Osteocyte (in vitro differentiated cells): Measurements from ENCODE around the gene TMEM225B. TPM values are rescaled to one million over a fixed set of nuclear protein-coding genes. Genes with fewer than 3 reads are reported as not detected.

ENCODE experiments used
- DNase-seq: peaks from one replicate; pipeline ENCODE4 v3.0.0; 2021; ENCODE audit warnings: mixed read lengths; ENCODE audit not compliant: unreplicated experiment; ENCODE audit errors: extremely low spot score
- H3K27ac Mint-ChIP-seq: one replicate; pipeline ENCODE4 v1.8.0; 2021; ENCODE audit warnings: mild to moderate bottlenecking, mixed read lengths; ENCODE audit not compliant: unreplicated experiment
- H3K27me3 Mint-ChIP-seq: one replicate; pipeline ENCODE4 v1.8.0; 2021; ENCODE audit warnings: mixed read lengths; ENCODE audit not compliant: unreplicated experiment
- H3K36me3 Mint-ChIP-seq: one replicate; pipeline ENCODE4 v1.8.0; 2021; ENCODE audit warnings: mixed read lengths; ENCODE audit not compliant: unreplicated experiment
- H3K4me1 Mint-ChIP-seq: one replicate; pipeline ENCODE4 v1.8.0; 2021; ENCODE audit warnings: mixed read lengths; ENCODE audit not compliant: unreplicated experiment
- H3K4me3 Mint-ChIP-seq: one replicate; pipeline ENCODE4 v1.8.0; 2021; ENCODE audit warnings: mild to moderate bottlenecking, moderate library complexity, mixed read lengths; ENCODE audit not compliant: unreplicated experiment
- H3K9me3 Mint-ChIP-seq: one replicate; pipeline ENCODE4 v1.8.0; 2021; ENCODE audit warnings: mixed read lengths; ENCODE audit not compliant: unreplicated experiment
- total RNA-seq: library from RNA; stranded (reverse); gene quantifications from 2 replicates; pipeline ENCODE4 v1.2.1, GENCODE V29; 2021
- TF ChIP-seq, protein P1 (sequence below): fragments of 200-600 bp; sonication (generic); IDR thresholded peaks from 2 replicates; pipeline ENCODE4 v1.5.0; 2021; ENCODE audit warnings: antibody characterized with exemption, mild to moderate bottlenecking, moderate library complexity

TMEM225B gene
- total RNA-seq, 1 donor from 2014 or later = 1.6 TPM

DNA sequence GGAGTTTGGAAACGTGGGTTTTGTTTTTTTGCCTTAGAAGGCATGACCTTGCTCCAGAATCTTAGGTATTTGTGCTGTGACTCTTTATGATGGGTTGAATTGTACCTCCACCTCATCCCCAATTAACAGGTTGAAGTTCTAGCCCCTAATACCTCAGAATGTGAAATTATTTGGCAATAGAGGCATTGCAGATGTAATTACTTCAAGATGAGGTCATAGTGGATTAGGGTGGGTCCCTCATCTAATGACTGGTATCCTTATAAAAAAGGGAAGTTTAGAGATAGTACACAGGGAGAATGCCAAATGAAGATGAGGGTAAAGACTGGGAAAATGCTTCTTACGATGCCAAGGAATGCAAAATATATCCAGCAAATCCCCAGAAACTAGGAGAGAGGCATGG lies 43.1 kb upstream of the TMEM225B start:
- H3K36me3 Mint-ChIP-seq = peaks cover 2% of the 10 kb centered on the region
- H3K9me3 Mint-ChIP-seq = no peaks in the 10 kb centered on the region
- H3K27ac Mint-ChIP-seq = no peak overlapping the region
- TF ChIP-seq, protein P1, sequence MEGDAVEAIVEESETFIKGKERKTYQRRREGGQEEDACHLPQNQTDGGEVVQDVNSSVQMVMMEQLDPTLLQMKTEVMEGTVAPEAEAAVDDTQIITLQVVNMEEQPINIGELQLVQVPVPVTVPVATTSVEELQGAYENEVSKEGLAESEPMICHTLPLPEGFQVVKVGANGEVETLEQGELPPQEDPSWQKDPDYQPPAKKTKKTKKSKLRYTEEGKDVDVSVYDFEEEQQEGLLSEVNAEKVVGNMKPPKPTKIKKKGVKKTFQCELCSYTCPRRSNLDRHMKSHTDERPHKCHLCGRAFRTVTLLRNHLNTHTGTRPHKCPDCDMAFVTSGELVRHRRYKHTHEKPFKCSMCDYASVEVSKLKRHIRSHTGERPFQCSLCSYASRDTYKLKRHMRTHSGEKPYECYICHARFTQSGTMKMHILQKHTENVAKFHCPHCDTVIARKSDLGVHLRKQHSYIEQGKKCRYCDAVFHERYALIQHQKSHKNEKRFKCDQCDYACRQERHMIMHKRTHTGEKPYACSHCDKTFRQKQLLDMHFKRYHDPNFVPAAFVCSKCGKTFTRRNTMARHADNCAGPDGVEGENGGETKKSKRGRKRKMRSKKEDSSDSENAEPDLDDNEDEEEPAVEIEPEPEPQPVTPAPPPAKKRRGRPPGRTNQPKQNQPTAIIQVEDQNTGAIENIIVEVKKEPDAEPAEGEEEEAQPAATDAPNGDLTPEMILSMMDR = no peak
- no peaks in the 10 kb centered on the region for H3K27me3 Mint-ChIP-seq
- no peak overlapping the region for H3K4me3 Mint-ChIP-seq
- no peak for DNase-seq
- H3K4me1 Mint-ChIP-seq = peaks cover 30% of the 10 kb centered on the region

DNA sequence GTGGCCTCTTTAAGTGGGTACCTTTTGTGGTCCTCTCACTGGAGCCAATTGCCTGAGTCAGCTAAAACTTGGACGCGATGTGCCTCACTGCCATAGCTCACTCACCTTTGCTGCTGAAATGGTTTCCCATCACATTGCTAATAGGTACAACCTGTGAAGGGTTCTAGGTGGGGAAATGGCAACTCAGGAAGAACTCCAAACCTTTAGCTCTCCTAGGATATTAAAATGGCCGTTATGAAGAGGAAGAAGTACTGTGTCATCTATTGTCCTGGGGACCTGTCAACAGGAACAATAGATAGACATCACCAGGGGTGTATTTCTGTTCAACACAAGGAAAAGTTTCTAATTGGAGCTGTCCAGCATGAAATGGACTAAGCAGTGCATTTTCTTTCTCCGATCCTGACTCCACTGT lies 40.9 kb upstream of the TMEM225B start:
- Mint-ChIP-seq H3K4me3 (peak overlapping the region; percentile 98), H3K9me3 (no peaks in the 10 kb centered on the region), H3K4me1 (peaks cover 36% of the 10 kb centered on the region), H3K27ac (peak overlapping the region; percentile 99), H3K36me3 (peaks cover 11% of the 10 kb centered on the region), H3K27me3 (no peaks in the 10 kb centered on the region)
- TF ChIP-seq, protein P1 = no peak
- DNase-seq = no peak

DNA sequence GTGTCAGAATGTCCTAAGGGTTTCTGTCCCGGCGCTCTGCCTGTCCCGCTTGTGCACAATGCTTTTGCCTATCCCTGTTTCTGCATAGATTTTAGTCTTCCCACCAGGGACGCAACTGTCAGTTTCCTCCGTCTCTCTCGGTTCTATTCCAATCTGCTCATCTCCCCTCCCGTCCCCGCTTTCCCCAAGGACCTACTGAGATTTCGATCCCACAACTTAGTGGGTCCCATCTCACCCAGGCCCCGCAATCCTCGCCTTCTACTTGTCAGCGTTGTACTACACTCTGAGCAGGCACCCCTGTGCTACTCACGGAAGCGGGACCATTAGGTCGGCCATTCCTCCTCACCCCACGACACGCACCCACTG lies 40.1 kb upstream of the TMEM225B start:
- peaks cover 17% of the 10 kb centered on the region for H3K36me3 Mint-ChIP-seq
- peak overlapping the region; percentile 98 for H3K4me3 Mint-ChIP-seq
- DNase-seq = no peak
- peak overlapping the region; percentile 99 for H3K27ac Mint-ChIP-seq
- H3K27me3 Mint-ChIP-seq = no peaks in the 10 kb centered on the region
- TF ChIP-seq, protein P1 = no peak
- H3K9me3 Mint-ChIP-seq = no peaks in the 10 kb centered on the region
- peaks cover 38% of the 10 kb centered on the region for H3K4me1 Mint-ChIP-seq

DNA sequence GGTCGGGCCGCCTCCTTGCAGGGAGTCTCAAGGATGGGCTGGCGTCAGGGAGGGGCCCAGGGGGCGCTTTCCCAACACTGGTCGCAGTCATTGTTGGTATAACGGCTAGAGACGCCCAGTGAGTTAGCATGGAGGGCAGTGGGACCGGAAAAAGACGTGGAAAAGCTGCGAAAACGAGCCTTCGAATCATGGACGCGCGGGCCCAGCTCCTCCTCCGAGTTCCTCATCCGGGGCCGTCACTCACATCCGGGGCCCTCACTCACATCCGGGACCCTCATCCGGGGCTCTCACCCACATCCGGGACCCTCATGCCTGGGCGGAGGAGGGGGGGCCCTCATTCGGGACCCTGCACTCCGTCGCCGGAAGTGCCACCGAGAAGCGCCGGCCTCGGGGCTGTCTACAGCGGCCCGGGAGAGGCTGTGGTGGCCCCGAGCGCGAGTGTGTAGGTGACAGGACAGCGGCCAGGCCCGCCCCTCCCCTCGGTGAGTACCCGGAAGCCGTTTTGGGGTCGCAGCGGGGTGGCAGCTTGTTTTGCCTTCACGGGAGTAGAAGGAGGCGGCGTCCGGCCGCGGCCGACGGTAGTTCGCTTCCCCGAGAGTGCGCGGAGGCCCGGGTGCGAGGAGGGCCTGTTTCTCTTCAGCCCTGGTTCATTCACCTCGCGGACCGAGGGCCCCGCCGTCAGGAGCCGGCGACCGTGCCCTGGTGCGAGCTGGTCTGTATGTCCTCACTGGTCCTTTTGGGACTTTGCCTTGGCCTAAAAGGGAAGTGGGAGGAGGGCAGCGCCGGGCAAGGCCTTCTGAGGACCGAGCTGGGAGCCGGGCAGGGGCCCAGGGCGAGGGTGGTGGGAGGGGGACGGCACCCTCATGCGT lies 39.5 kb upstream of the TMEM225B start, which contains the start of gene ZNF655:
TSS of gene ZNF655 (plus strand) at position 337 of the 869 bp plus-strand sequence. CDS start 1,918 bp downstream, outside the sequence.
- no peaks in the 10 kb centered on the region for H3K27me3 Mint-ChIP-seq
- H3K4me1 Mint-ChIP-seq = peaks cover 41% of the 10 kb centered on the region
- peak within 1 kb of the TSS; percentile 99 for H3K27ac Mint-ChIP-seq
- DNase-seq = peak; percentile 97
- H3K9me3 Mint-ChIP-seq = no peaks in the 10 kb centered on the region
- TF ChIP-seq, protein P1 = no peak
- H3K4me3 Mint-ChIP-seq = peak within 1 kb of the TSS; percentile 98
- H3K36me3 Mint-ChIP-seq = peaks cover 18% of the 10 kb centered on the region

DNA sequence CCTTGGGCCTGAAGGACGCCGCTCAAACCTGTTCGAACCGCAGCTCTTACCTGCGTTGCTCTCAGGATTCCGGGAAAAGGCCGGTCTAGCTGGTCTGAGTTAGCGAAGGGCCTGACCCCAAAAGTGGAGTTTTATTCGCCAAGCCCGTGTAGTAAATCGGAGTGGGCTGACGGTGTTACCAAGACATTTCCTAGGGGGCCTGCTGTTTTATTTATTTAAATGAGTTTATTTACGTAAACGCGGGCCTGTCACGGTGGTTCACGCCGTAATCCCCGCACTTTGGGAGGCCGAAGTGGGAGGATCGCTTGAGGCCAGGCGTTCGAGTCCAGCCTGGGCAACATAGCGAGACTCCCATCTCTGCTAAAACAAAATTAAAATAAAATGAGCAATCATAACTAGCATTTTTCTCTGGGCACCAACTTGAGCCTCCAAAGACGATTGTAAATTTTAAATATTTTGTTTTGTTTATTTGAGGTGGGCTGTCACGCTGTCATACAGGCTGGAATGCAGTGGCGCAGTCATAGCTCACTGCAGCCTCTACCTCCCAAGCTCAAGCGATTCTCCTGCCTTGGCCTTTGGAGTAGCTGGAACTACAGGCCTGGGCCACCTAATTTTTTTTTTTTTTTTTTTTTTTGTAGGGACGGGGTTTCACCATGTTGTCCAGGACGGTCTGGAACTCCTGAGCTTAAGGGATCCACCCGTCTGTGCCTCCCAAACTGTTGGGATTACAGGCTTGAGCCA lies 38.7 kb upstream of the TMEM225B start:
- peak overlapping the region; percentile 99 for H3K27ac Mint-ChIP-seq
- peaks cover 49% of the 10 kb centered on the region for H3K4me1 Mint-ChIP-seq
- H3K36me3 Mint-ChIP-seq = peaks cover 26% of the 10 kb centered on the region
- H3K9me3 Mint-ChIP-seq = no peaks in the 10 kb centered on the region
- TF ChIP-seq, protein P1 = no peak
- DNase-seq = no peak
- H3K27me3 Mint-ChIP-seq = no peaks in the 10 kb centered on the region
- H3K4me3 Mint-ChIP-seq = peak overlapping the region; percentile 98
